HCT116 (cell line): ENCODE results near the gene ROCK2. TPM values are rescaled to one million over a fixed set of nuclear protein-coding genes. Genes with fewer than 3 reads are reported as not detected.

Experiments used
- ATAC-seq: fragments of 200-7000 bp; cut with Tn5 transposase; 2 replicates; pipeline ENCODE4 v1.9.1; 2020; ENCODE audit warnings: mild to moderate bottlenecking, moderate library complexity
- BruUV-seq: library from RNA; stranded (reverse); fragments of 400-500 nt; replicated peaks from 2 replicates; lab custom pipeline; 2021; lab: Mats Ljungman, UMichigan
- CTCF ChIA-PET: fragments of 300-600 bp; sonication (Branson Sonifier 250); formaldehyde crosslinking; loops from one replicate; lab custom pipeline; 2021; ENCODE audit warnings: antibody characterized with exemption; lab: Charles Lee
- POLR2A ChIA-PET: fragments of 300-600, 350-600 bp; sonication (Branson Sonifier 250); formaldehyde crosslinking; loops from one replicate; lab custom pipeline; 2021; ENCODE audit warnings: antibody characterized with exemption; lab: Charles Lee
- RAD21 ChIA-PET, 2 experiments: fragments of 300-600 bp; sonication (Branson Sonifier 250); formaldehyde crosslinking; loops; one replicate each; lab custom pipeline; 2023; ENCODE audit warnings: low total read pairs in 2 of 2; ENCODE audit not compliant: uncharacterized antibody in 2 of 2, unreplicated experiment in 2 of 2, low non-redundant PET in 1 of 2; lab: Charles Lee
- DNase-seq: peaks from one replicate; pipeline ENCODE4 v3.0.0-alpha.2; 2010; ENCODE audit warnings: low read depth, low spot score
- H2AFZ ChIP-seq: fragments of 200-600 bp; shearing (Covaris generic), sonication (generic); 2 replicates; pipeline ENCODE4 v1.6.1; 2017; ENCODE audit warnings: low read depth, mixed run types, mixed read lengths, antibody characterized with exemption, low read length; ENCODE audit not compliant: poor library complexity, severe bottlenecking
- H3K27ac ChIP-seq: 2 replicates; pipeline ENCODE4 v1.5.1; 2012; ENCODE audit warnings: low read depth, low read length
- H3K27me3 ChIP-seq: fragments of 200-600 bp; sonication (generic); 2 replicates; pipeline ENCODE4 v1.6.1; 2016; ENCODE audit warnings: mixed run types, low read length, mixed read lengths; ENCODE audit not compliant: insufficient read depth
- H3K36me3 ChIP-seq, 2 experiments: fragments of 200-500 bp in 1 of 2; fragments of 200-600 bp in 1 of 2; sonication (Bioruptor generic) in 1 of 2; sonication (generic) in 1 of 2; 2 replicates each; pipeline versions ENCODE4 v1.5.1 to v1.6.1; 2014 to 2016; ENCODE audit warnings: low read length in 2 of 2, inconsistent platforms in 1 of 2, mixed read lengths in 1 of 2, mixed run types in 1 of 2; ENCODE audit not compliant: insufficient read depth in 2 of 2, control insufficient read depth in 1 of 2
- H3K4me1 ChIP-seq, 2 experiments: fragments of 200-600 bp in 1 of 2; sonication (generic) in 1 of 2; 2 replicates each; pipeline versions ENCODE4 v1.5.1 to v1.6.1; 2012 to 2017; ENCODE audit warnings: low read length in 2 of 2, inconsistent platforms in 1 of 2, mild to moderate bottlenecking in 1 of 2, mixed read lengths in 1 of 2, mixed run types in 1 of 2, moderate library complexity in 1 of 2; ENCODE audit not compliant: insufficient read depth in 2 of 2, control insufficient read depth in 1 of 2
- H3K4me2 ChIP-seq: fragments of 200-600 bp; sonication (generic); 2 replicates; pipeline ENCODE4 v1.6.1; 2017; ENCODE audit warnings: mixed run types, low read length, mixed read lengths
- H3K4me3 ChIP-seq, 2 experiments: fragments of 200-600 bp in 1 of 2; sonication (generic) in 1 of 2; replicated peaks in 1 of 2; 2 replicates each; pipeline ENCODE4 v1.5.1; 2011 to 2016; ENCODE audit warnings: low read length in 2 of 2, control low read depth in 1 of 2, low read depth in 1 of 2, mild to moderate bottlenecking in 1 of 2, mixed read lengths in 1 of 2, mixed run types in 1 of 2
- H3K79me2 ChIP-seq: fragments of 200-600 bp; sonication (generic); 2 replicates; pipeline ENCODE4 v1.6.1; 2017; ENCODE audit warnings: mild to moderate bottlenecking, mixed run types, low read length, moderate library complexity, mixed read lengths; ENCODE audit not compliant: insufficient read depth
- H3K9ac ChIP-seq: fragments of 200-600 bp; sonication (generic); 2 replicates; pipeline ENCODE4 v1.6.1; 2016; ENCODE audit warnings: low read length, mixed read lengths
- H3K9me2 ChIP-seq: fragments of 200-600 bp; sonication (generic), shearing (Covaris generic); 2 replicates; pipeline ENCODE4 v1.6.1; 2017; ENCODE audit warnings: mixed run types, mild to moderate bottlenecking, moderate library complexity; ENCODE audit not compliant: insufficient read depth
- H3K9me3 ChIP-seq, 2 experiments: fragments of 200-500 bp in 1 of 2; fragments of 200-600 bp in 1 of 2; sonication (Bioruptor generic) in 1 of 2; sonication (generic) in 1 of 2; 2 replicates each; pipeline ENCODE4 v1.6.1; 2014 to 2017; ENCODE audit warnings: low read length in 2 of 2, mixed read lengths in 2 of 2, inconsistent platforms in 1 of 2, low read depth in 1 of 2, mild to moderate bottlenecking in 1 of 2, mixed run types in 1 of 2, moderate library complexity in 1 of 2; ENCODE audit not compliant: control insufficient read depth in 1 of 2, insufficient read depth in 1 of 2
- H4K20me1 ChIP-seq: fragments of 200-600 bp; sonication (generic), shearing (Covaris generic); 2 replicates; pipeline ENCODE4 v1.6.1; 2017; ENCODE audit warnings: mixed run types, mild to moderate bottlenecking, moderate library complexity; ENCODE audit not compliant: insufficient read depth
- ELF1 ChIP-seq: IDR thresholded peaks from 2 replicates; pipeline ENCODE4 v1.6.1; 2012; ENCODE audit warnings: low read depth, borderline replicate concordance
- EZH2phosphoT487 ChIP-seq: fragments of 200-600 bp; IDR thresholded peaks from 2 replicates; pipeline ENCODE4 v1.6.1; 2018; ENCODE audit warnings: antibody characterized with exemption, borderline replicate concordance
- JUND ChIP-seq: IDR thresholded peaks from 2 replicates; pipeline ENCODE4 v1.6.1; 2012
- MAX ChIP-seq: IDR thresholded peaks from 2 replicates; pipeline ENCODE4 v1.6.1; 2012
- POLR2A ChIP-seq: IDR thresholded peaks from 2 replicates; pipeline ENCODE4 v1.7.0; 2011; ENCODE audit warnings: borderline replicate concordance; ENCODE audit not compliant: insufficient read depth, insufficient read length; ENCODE audit errors: extremely low read depth
- POLR2AphosphoS5 ChIP-seq: IDR thresholded peaks from 2 replicates; pipeline ENCODE4 v1.6.1; 2011; ENCODE audit warnings: mild to moderate bottlenecking, low read depth, low read length, moderate library complexity
- SIN3A ChIP-seq: IDR thresholded peaks from 2 replicates; pipeline ENCODE4 v1.6.1; 2012; ENCODE audit warnings: low read depth
- YY1 ChIP-seq: IDR thresholded peaks from 2 replicates; pipeline ENCODE4 v1.6.1; 2011; ENCODE audit warnings: low read length, low read depth, moderate library complexity, mild to moderate bottlenecking; ENCODE audit not compliant: insufficient replicate concordance; ENCODE audit errors: extremely low read depth
- ZBTB33 ChIP-seq: IDR thresholded peaks from 2 replicates; pipeline ENCODE4 v1.6.1; 2011; ENCODE audit warnings: mild to moderate bottlenecking, low read length, moderate library complexity; ENCODE audit not compliant: insufficient replicate concordance; ENCODE audit errors: extremely low read depth
- ZFX ChIP-seq: fragments of 450-650 bp; IDR thresholded peaks from 2 replicates; pipeline ENCODE4 v1.6.1; 2017
- ZNF274 ChIP-seq: fragments of 200-500 bp; sonication (Bioruptor generic); IDR thresholded peaks from 2 replicates; pipeline ENCODE4 v1.6.1; 2014; ENCODE audit warnings: mild to moderate bottlenecking, low read depth, low read length, inconsistent platforms
- intact Hi-C: fragments of 100-400 bp; cut with micrococcal nuclease; formaldehyde crosslinking; loops from 2 replicates; pipeline ENCODE4 v1.10.0; 2022
- total RNA-seq: library from RNA; stranded (reverse); gene quantifications from one replicate; pipeline ENCODE4 v1.2.1, GENCODE V29; 2021; ENCODE audit not compliant: unreplicated experiment

ROCK2 gene
- total RNA-seq, 1 experiment from 2014 or later, result 48.0 TPM

- intact Hi-C loops, result no loop called here
- TF ChIP-seq ZNF274 (no peak), ELF1 (no peak), SIN3A (no peak), MAX (no peak), ZBTB33 (no peak), ZFX (no peak), EZH2phosphoT487 (no peak), JUND (no peak), POLR2A (no peak), POLR2AphosphoS5 (no peak), YY1 (no peak)
- H3K36me3 ChIP-seq, result peaks cover 4 to 5% of the 10 kb centered on the region in 2 experiments; a peak in 1 of 4 replicates
- no peak overlapping the region for H2AFZ ChIP-seq
- ChIA-PET RAD21 (no interaction called here), CTCF (no interaction called here), POLR2A (no interaction called here)
- ATAC-seq (no peak), DNase-seq (no peak)
- no peak overlapping the region for H3K4me3 ChIP-seq
- no peaks in the 10 kb centered on the region for H3K9me2 ChIP-seq
- no peaks in the 10 kb centered on the region for H3K79me2 ChIP-seq
- no peak overlapping the region for H3K9ac ChIP-seq
- peaks cover 6% of the 10 kb centered on the region; the same call in 1 of the 2 replicates for H4K20me1 ChIP-seq
- H3K9me3 ChIP-seq, result no peaks in the 10 kb centered on the region
- BruUV-seq, result no TSS peak
- no peak overlapping the region for H3K4me2 ChIP-seq
- H3K4me1 ChIP-seq, result no peaks in the 10 kb centered on the region
- H3K27ac ChIP-seq, result no peak overlapping the region
- H3K27me3 ChIP-seq, result no peaks in the 10 kb centered on the region
Measured at GRCh38 chr2:11180653-11181052, 163.8 kb downstream of the ROCK2 start.
